Measurements from ENCODE around the gene NES.

NES gene

GRCh38 chr1:156662005-156662799 is 15.0 kb downstream of the NES start:
- peak; percentile 49 for DNase-seq (ENCODE audit: low read depth)

- DNase-seq (ENCODE audit: low read depth) = no peak
Measured at GRCh38 chr1:156660752-156661112, 16.5 kb downstream of the NES start.

GRCh38 chr1:156659988-156660751 is 17.0 kb downstream of the NES start:
- DNase-seq (ENCODE audit: low read depth) = peak; percentile 99

GRCh38 chr1:156659661-156659987 is 17.6 kb downstream of the NES start:
- DNase-seq (ENCODE audit: low read depth) = no peak

GRCh38 chr1:156658945-156659574 is 18.1 kb downstream of the NES start:
- DNase-seq (ENCODE audit: low read depth) = no peak

GRCh38 chr1:156658496-156658895 is 18.7 kb downstream of the NES start:
- no peak for DNase-seq (ENCODE audit: low read depth)

GRCh38 chr1:156657741-156658319 is 19.4 kb downstream of the NES start:
- DNase-seq (ENCODE audit: low read depth) = no peak

GRCh38 chr1:156656806-156657740 is 20.1 kb downstream of the NES start:
- DNase-seq (ENCODE audit: low read depth) = peak; percentile 74

GRCh38 chr1:156655904-156656516 is 21.2 kb downstream of the NES start:
- no peak for DNase-seq (ENCODE audit: low read depth)

- no peak for DNase-seq (ENCODE audit: low read depth)
Measured at GRCh38 chr1:156655151-156655903, 21.9 kb downstream of the NES start.

- DNase-seq (ENCODE audit: low read depth) = no peak
Measured at GRCh38 chr1:156654700-156655099, 22.5 kb downstream of the NES start.

- DNase-seq (ENCODE audit: low read depth) = no peak
Measured at GRCh38 chr1:156652992-156653355, 24.2 kb downstream of the NES start.

GRCh38 chr1:156652131-156652991 is 24.8 kb downstream of the NES start:
- DNase-seq (ENCODE audit: low read depth) = peak; percentile 54

- DNase-seq (ENCODE audit: low read depth) = peak; percentile 54
Measured at GRCh38 chr1:156648951-156649350, 28.3 kb downstream of the NES start.

- no peak for DNase-seq (ENCODE audit: low read depth)
Measured at GRCh38 chr1:156648496-156648895, 28.7 kb downstream of the NES start.

- DNase-seq (ENCODE audit: low read depth) = no peak
Measured at GRCh38 chr1:156647351-156647750, 29.9 kb downstream of the NES start.

GRCh38 chr1:156646738-156647211 is 30.4 kb downstream of the NES start:
- DNase-seq (ENCODE audit: low read depth) = no peak

- DNase-seq (ENCODE audit: low read depth) = no peak
Measured at GRCh38 chr1:156645666-156646065, 31.5 kb downstream of the NES start.

- no peak for DNase-seq (ENCODE audit: low read depth)
Measured at GRCh38 chr1:156645056-156645455, 32.2 kb downstream of the NES start.
